HG02938 (cell line): ENCODE data around the gene FTCD.
"Not testable (repeated sequence)": the region's sequence is repeated elsewhere in the genome, so short reads cannot be mapped to it uniquely, and the experiment has no call there.

ENCODE experiments used
- ATAC-seq: cut with Tn5 transposase; IDR thresholded peaks from one replicate; pipeline ENCODE4 v1.9.1; 2021; ENCODE audit warnings: mild to moderate bottlenecking, moderate library complexity; ENCODE audit not compliant: unreplicated experiment

FTCD gene

GRCh38 chr21:46188226-46189212 lies 33.1 kb upstream of the FTCD start:
- ATAC-seq = no peak

- ATAC-seq = no peak
Observed at GRCh38 chr21:46187814-46188213, 32.4 kb upstream of the FTCD start.

GRCh38 chr21:46187261-46187660 lies 31.9 kb upstream of the FTCD start:
- ATAC-seq = no peak

GRCh38 chr21:46185716-46186115 lies 30.3 kb upstream of the FTCD start:
- ATAC-seq = no peak

- ATAC-seq = peak; percentile 23
Observed at GRCh38 chr21:46184625-46185555, 29.5 kb upstream of the FTCD start.

GRCh38 chr21:46183910-46184624 lies 28.7 kb upstream of the FTCD start, which contains the start of gene SPATC1L:
Gene SPATC1L, minus strand, starts transcription at chr21:46184459. Its CDS starts 1,643 bp downstream, at chr21:46182816.
- ATAC-seq = peak; percentile 49

GRCh38 chr21:46183337-46183909 lies 28.0 kb upstream of the FTCD start:
- ATAC-seq = not testable (repeated sequence)

- no peak for ATAC-seq
Observed at GRCh38 chr21:46182548-46183336, 27.4 kb upstream of the FTCD start.

GRCh38 chr21:46181953-46182547 lies 26.7 kb upstream of the FTCD start:
- ATAC-seq = no peak

GRCh38 chr21:46181436-46181835 lies 26.1 kb upstream of the FTCD start:
- no peak for ATAC-seq

- ATAC-seq = no peak
Observed at GRCh38 chr21:46180778-46181391, 25.5 kb upstream of the FTCD start.

GRCh38 chr21:46180079-46180722 lies 24.8 kb upstream of the FTCD start:
- ATAC-seq = no peak

- ATAC-seq = no peak
Observed at GRCh38 chr21:46179708-46180078, 24.3 kb upstream of the FTCD start.

- ATAC-seq = no peak
Observed at GRCh38 chr21:46178961-46179360, 23.6 kb upstream of the FTCD start.

GRCh38 chr21:46176443-46177129 lies 21.2 kb upstream of the FTCD start:
- not testable (repeated sequence) for ATAC-seq

GRCh38 chr21:46173573-46173972 lies 18.2 kb upstream of the FTCD start:
- ATAC-seq = no peak

- no peak for ATAC-seq
Observed at GRCh38 chr21:46172863-46173528, 17.6 kb upstream of the FTCD start.
